ENCODE measurements around the gene EDN3.

EDN3 gene

GRCh38 chr20:59342023-59342957 is 41.9 kb downstream of the EDN3 start:
- Histone ChIP-seq H3K36me3 (ENCODE audit: control insufficient read depth in 2 of 2, insufficient read depth in 1 of 2, low read length in 2 of 2) (no peaks in the 10 kb centered on the region), H3K9me3 (ENCODE audit: control insufficient read depth, insufficient read depth, low read depth, low read length) (no peaks in the 10 kb centered on the region), H3K27ac (ENCODE audit: extremely low read depth, low read depth, low read length) (no peak overlapping the region), H3K4me3 (ENCODE audit: low read depth, low read length) (no peak overlapping the region), H3K4me1 (ENCODE audit: control insufficient read depth, insufficient read depth, low read length) (no peaks in the 10 kb centered on the region)
- TF ChIP-seq ZFP69B (tag by site-specific recombination; IDR thresholded peaks at IDR 0.05) (no peak), MZF1 (tag by site-specific recombination; IDR thresholded peaks at IDR 0.05; ENCODE audit: borderline replicate concordance) (no peak), ZBTB48 (tag by site-specific recombination; IDR thresholded peaks at IDR 0.05) (no peak), ZIC2 (tag by site-specific recombination; IDR thresholded peaks at IDR 0.05) (peak; percentile 41)
- ChIA-PET POLR2A (no interaction called here), CTCF (interaction anchor here (0.7 kb wide), 1 partner anchor 601 kb away, joined by 3 read pairs; no protein-coding TSS in a partner anchor)

- no peaks in the 10 kb centered on the region for H3K9me3 ChIP-seq (ENCODE audit: control insufficient read depth, insufficient read depth, low read depth, low read length)
- H3K4me3 ChIP-seq (ENCODE audit: low read depth, low read length): no peak overlapping the region
- no peak overlapping the region for H3K27ac ChIP-seq (ENCODE audit: extremely low read depth, low read depth, low read length)
- TF ChIP-seq ZBTB44 (tag by site-specific recombination; IDR thresholded peaks at IDR 0.05): no peak
- no peak for TF ChIP-seq ZNF555 (tag by site-specific recombination; conservative IDR thresholded peaks at IDR 0.05)
- no peak for TF ChIP-seq KLF9 (tag by site-specific recombination; IDR thresholded peaks at IDR 0.05; ENCODE audit: low read depth)
- TF ChIP-seq ZNF791 (tag by site-specific recombination; IDR thresholded peaks at IDR 0.05): no peak
- no peak for TF ChIP-seq ZNF571 (tag by site-specific recombination; IDR thresholded peaks at IDR 0.05)
- no peak for TF ChIP-seq ZNF76 (tag by site-specific recombination; IDR thresholded peaks at IDR 0.05; ENCODE audit: borderline replicate concordance, low read depth)
- no peak for TF ChIP-seq ZNF513 (tag by site-specific recombination; IDR thresholded peaks at IDR 0.05)
- no peak for TF ChIP-seq ZNF785 (tag by site-specific recombination; IDR thresholded peaks at IDR 0.05)
- no peak for TF ChIP-seq ZNF660 (tag by site-specific recombination; IDR thresholded peaks at IDR 0.05)
- no peak for TF ChIP-seq ZNF692 (tag by site-specific recombination; IDR thresholded peaks at IDR 0.05)
- no peak for TF ChIP-seq ZBTB49 (tag by site-specific recombination; IDR thresholded peaks at IDR 0.05; ENCODE audit: low read depth)
- no peak for TF ChIP-seq ZSCAN30 (tag by site-specific recombination; IDR thresholded peaks at IDR 0.05)
- TF ChIP-seq ZNF366 (tag by site-specific recombination; conservative IDR thresholded peaks at IDR 0.05): no peak
- H3K4me1 ChIP-seq (ENCODE audit: control insufficient read depth, insufficient read depth, low read length): no peaks in the 10 kb centered on the region
- no peaks in the 10 kb centered on the region for H3K36me3 ChIP-seq (ENCODE audit: control insufficient read depth in 2 of 2, insufficient read depth in 1 of 2, low read length in 2 of 2)
- ChIA-PET CTCF (no interaction called here), POLR2A (no interaction called here)
These were observed 45.6 kb downstream of the EDN3 start for GRCh38 chr20:59346061-59346460.

All from HEK293 (cell line).